OCI-LY3 (cell line): ENCODE measurements around the gene HOXC6.
"Not testable (repeated sequence)": the region's sequence is repeated elsewhere in the genome, so short reads cannot be mapped to it uniquely, and the experiment has no call there.

Experiments
- H2AFZ ChIP-seq: fragments of 200-600, 300-600 bp; shearing (Covaris generic); 2 replicates; pipeline ENCODE4 v1.6.0; 2014; ENCODE audit warnings: antibody characterized with exemption, low read depth, low read length
- H3K27ac ChIP-seq: fragments of 200-600, 300-600 bp; sonication (generic); 2 replicates; pipeline ENCODE4 v1.5.1; 2014; ENCODE audit warnings: mild to moderate bottlenecking, low read length, moderate library complexity, mixed read lengths
- H3K27me3 ChIP-seq: fragments of 200-600, 300-600 bp; sonication (generic); 2 replicates; pipeline ENCODE4 v1.6.1; 2014; ENCODE audit warnings: low read depth, low read length, mixed read lengths
- H3K36me3 ChIP-seq: fragments of 200-600, 300-600 bp; sonication (generic); replicated peaks from 2 replicates; pipeline ENCODE3; 2014; ENCODE audit warnings: low read depth, low read length, mixed read lengths
- H3K4me1 ChIP-seq: fragments of 300-600, 200-600 bp; sonication (generic); 2 replicates; pipeline ENCODE4 v1.6.1; 2014; ENCODE audit warnings: low read length, mixed read lengths
- H3K4me2 ChIP-seq: fragments of 200-600, 300-600 bp; sonication (generic); 2 replicates; pipeline ENCODE4 v1.6.1; 2014; ENCODE audit warnings: low read length, mixed read lengths
- H3K4me3 ChIP-seq: fragments of 300-600, 200-600 bp; sonication (generic); 2 replicates; pipeline ENCODE4 v1.5.1; 2014; ENCODE audit warnings: antibody characterized with exemption, mild to moderate bottlenecking, low read length, moderate library complexity
- H3K79me2 ChIP-seq: fragments of 300-600, 200-600 bp; shearing (Covaris generic); 2 replicates; pipeline ENCODE4 v1.6.1; 2014; ENCODE audit warnings: mild to moderate bottlenecking, low read length, mixed read lengths
- H3K9ac ChIP-seq: fragments of 300-600, 200-600 bp; shearing (Covaris generic); 2 replicates; pipeline ENCODE4 v1.6.0; 2014; ENCODE audit warnings: mild to moderate bottlenecking, low read length, moderate library complexity
- H3K9me3 ChIP-seq: fragments of 200-600, 300-600 bp; shearing (Covaris generic); 2 replicates; pipeline ENCODE4 v1.6.1; 2014; ENCODE audit warnings: low read length, mixed read lengths; ENCODE audit not compliant: insufficient read depth
- H4K20me1 ChIP-seq: fragments of 200-600, 300-600 bp; sonication (generic); 2 replicates; pipeline ENCODE4 v1.6.1; 2016; ENCODE audit warnings: low read length, mixed read lengths; ENCODE audit not compliant: insufficient read depth
- CTCF ChIP-seq: fragments of 200-600, 300-600 bp; sonication (generic); IDR thresholded peaks from 2 replicates; pipeline ENCODE4 v1.5.1; 2014; ENCODE audit warnings: antibody characterized with exemption, low read length, low read depth
- EZH2phosphoT487 ChIP-seq: fragments of 200-600 bp; shearing (Covaris generic); IDR thresholded peaks from 2 replicates; pipeline ENCODE4 v1.6.1; 2018; ENCODE audit warnings: antibody characterized with exemption, mixed run types, low read depth

Gene HOXC6

DNA sequence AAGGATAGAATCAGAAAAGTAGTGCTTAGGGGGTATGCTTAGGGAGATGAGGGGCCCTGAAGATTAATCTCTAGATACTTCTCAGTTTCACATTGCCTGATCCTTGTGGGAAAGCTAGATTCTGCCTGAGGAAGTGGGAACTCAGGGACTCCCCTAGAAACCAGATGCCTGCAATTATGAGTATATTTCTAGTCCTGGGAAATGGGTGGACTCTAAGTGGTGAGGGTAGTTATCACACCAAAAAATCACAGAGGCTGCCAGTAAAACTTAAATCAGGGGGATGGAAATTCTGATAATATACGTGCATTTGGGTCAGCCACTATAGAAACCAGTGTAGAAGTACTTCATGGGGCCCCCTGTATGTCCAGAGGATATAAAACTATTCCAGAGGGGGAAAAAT is 43.7 kb downstream of the HOXC6 start:
- H4K20me1 ChIP-seq = no peaks in the 10 kb centered on the region
- no peak overlapping the region for H3K9ac ChIP-seq
- no peaks in the 10 kb centered on the region for H3K27me3 ChIP-seq
- no peak for TF ChIP-seq CTCF
- peak overlapping the region; percentile 34 for H3K4me2 ChIP-seq
- H3K4me1 ChIP-seq = peaks cover 10% of the 10 kb centered on the region
- H3K79me2 ChIP-seq = no peaks in the 10 kb centered on the region
- H3K9me3 ChIP-seq = no peaks in the 10 kb centered on the region
- no peak overlapping the region for H3K4me3 ChIP-seq
- no peaks in the 10 kb centered on the region for H3K36me3 ChIP-seq
- H2AFZ ChIP-seq = no peak overlapping the region
- no peak overlapping the region for H3K27ac ChIP-seq

DNA sequence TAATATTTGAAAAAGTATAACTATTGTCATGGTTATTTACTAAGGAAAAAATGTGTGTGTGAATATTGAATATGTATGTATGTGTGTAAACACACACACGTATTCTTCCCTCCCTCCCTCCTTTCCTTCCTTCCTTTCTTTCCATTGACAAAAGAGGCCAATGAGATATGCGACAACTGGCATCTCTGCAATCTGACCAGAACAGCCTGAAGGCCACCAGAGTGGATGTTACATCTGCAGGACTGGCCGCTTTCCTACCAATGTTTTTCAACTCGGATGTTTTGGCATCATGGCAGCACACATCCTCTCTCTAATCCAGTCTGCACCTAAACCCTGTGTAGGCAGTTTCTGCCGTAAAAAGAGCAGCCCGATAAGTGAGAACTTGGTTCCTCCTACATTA is 46.1 kb downstream of the HOXC6 start:
- Histone ChIP-seq H3K27ac (no peak overlapping the region), H2AFZ (no peak overlapping the region), H3K4me3 (no peak overlapping the region), H3K4me2 (no peak overlapping the region), H3K36me3 (no peaks in the 10 kb centered on the region), H4K20me1 (no peaks in the 10 kb centered on the region), H3K27me3 (no peaks in the 10 kb centered on the region), H3K79me2 (no peaks in the 10 kb centered on the region), H3K9me3 (no peaks in the 10 kb centered on the region), H3K4me1 (peaks cover 10% of the 10 kb centered on the region), H3K9ac (no peak overlapping the region)
- TF ChIP-seq EZH2phosphoT487 (no peak), CTCF (no peak)

DNA sequence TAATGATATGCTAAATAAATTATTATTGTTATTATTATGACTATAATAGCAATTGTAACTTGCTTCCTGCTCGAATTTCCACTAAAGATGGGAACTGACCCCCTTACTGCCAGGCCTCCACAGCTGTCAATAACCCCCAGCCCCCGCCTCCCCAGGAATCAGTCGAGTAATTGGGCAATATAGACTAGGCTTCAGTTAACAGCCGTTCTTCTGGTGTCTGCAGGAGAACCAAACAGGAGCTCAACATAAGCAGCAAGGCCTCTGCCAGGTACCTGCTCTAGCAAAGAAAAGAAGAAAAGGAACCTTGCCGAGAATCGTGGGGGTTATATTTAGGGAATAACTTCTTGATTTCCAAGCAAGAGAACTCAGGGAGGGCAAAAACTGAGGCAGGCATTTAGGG is 47.2 kb downstream of the HOXC6 start:
- no peak overlapping the region for H3K9ac ChIP-seq
- TF ChIP-seq EZH2phosphoT487 (no peak), CTCF (no peak)
- no peak overlapping the region for H3K4me2 ChIP-seq
- H3K4me3 ChIP-seq = no peak overlapping the region
- H3K36me3 ChIP-seq = no peaks in the 10 kb centered on the region
- no peaks in the 10 kb centered on the region for H3K79me2 ChIP-seq
- no peaks in the 10 kb centered on the region for H3K9me3 ChIP-seq
- peaks cover 10% of the 10 kb centered on the region for H3K4me1 ChIP-seq
- H2AFZ ChIP-seq = no peak overlapping the region
- no peak overlapping the region for H3K27ac ChIP-seq
- H4K20me1 ChIP-seq = no peaks in the 10 kb centered on the region
- H3K27me3 ChIP-seq = no peaks in the 10 kb centered on the region

GRCh38 chr12:54075974-54076373 is 47.7 kb downstream of the HOXC6 start:
- H2AFZ ChIP-seq = no peak overlapping the region
- no peak for TF ChIP-seq CTCF
- no peak for TF ChIP-seq EZH2phosphoT487
- no peak overlapping the region for H3K4me2 ChIP-seq
- H3K9ac ChIP-seq = no peak overlapping the region
- no peaks in the 10 kb centered on the region for H4K20me1 ChIP-seq
- no peaks in the 10 kb centered on the region for H3K27me3 ChIP-seq
- H3K79me2 ChIP-seq = no peaks in the 10 kb centered on the region
- H3K9me3 ChIP-seq = no peaks in the 10 kb centered on the region
- no peak overlapping the region for H3K4me3 ChIP-seq
- no peaks in the 10 kb centered on the region for H3K36me3 ChIP-seq
- no peak overlapping the region for H3K27ac ChIP-seq
- peaks cover 10% of the 10 kb centered on the region for H3K4me1 ChIP-seq

GRCh38 chr12:54077843-54078242 is 49.6 kb downstream of the HOXC6 start:
- H4K20me1 ChIP-seq, H3K9ac ChIP-seq, H3K79me2 ChIP-seq, H3K4me3 ChIP-seq, H3K4me2 ChIP-seq, H2AFZ ChIP-seq, H3K36me3 ChIP-seq, H3K9me3 ChIP-seq, H3K27ac ChIP-seq, H3K27me3 ChIP-seq, H3K4me1 ChIP-seq: not testable (repeated sequence)

DNA sequence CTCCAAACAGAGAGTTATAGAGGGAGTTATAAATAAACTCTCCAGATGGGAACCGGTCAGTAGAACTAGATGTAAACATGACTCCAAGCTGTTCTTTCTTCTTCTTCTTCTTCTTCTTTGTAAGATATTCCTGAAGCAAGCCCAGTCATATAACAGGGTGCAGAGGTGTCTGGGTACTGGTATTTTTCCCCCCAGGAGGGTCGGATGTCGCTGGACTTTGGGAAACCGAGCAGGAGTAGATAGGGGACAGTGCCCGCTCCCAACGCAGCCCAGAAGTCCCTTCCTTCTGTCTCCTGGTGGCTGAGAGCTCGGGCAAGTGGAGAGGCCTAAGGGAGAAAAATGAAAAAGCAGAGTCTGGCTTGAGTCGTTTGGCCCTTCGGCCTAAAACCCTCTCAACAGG is 50.9 kb downstream of the HOXC6 start:
- H3K79me2 ChIP-seq, H4K20me1 ChIP-seq, H3K9ac ChIP-seq, H3K27me3 ChIP-seq, H3K4me3 ChIP-seq, H2AFZ ChIP-seq, H3K4me1 ChIP-seq, H3K27ac ChIP-seq, H3K4me2 ChIP-seq, H3K9me3 ChIP-seq, H3K36me3 ChIP-seq: not testable (repeated sequence)
